Measurements from ENCODE around the gene HAT1. TPM values are rescaled to one million over a fixed set of nuclear protein-coding genes. Genes with fewer than 3 reads are reported as not detected.
A peak's percentile ranks its signal among the peaks of the same experiment; 100 is the strongest.

The HAT1 gene
- total and polyA plus RNA-seq, 2 of the 4 experiments (the other 2 are of a cell fraction), result 24.4 to 42.1 TPM

- H3K56ac ChIP-seq (ENCODE audit: extremely low read depth, insufficient read depth, low read length), result no peak overlapping the region
- no peak overlapping the region for H2BK120ac ChIP-seq (ENCODE audit: low read depth, low read length)
- peak overlapping the region; percentile 34 for H2BK5ac ChIP-seq (ENCODE audit: low read depth, low read length, poor library complexity, severe bottlenecking)
- ChIA-PET CTCF (no interaction called here), POLR2A (ENCODE audit: unreplicated experiment) (no interaction called here)
- in situ Hi-C loops (cut with MboI; ENCODE audit: low sequenced_read_pairs), result no loop called here
- dilution Hi-C loops (cut with HindIII; ENCODE audit: low sequenced_read_pairs, unreplicated experiment), result no loop called here
- no peaks in the 10 kb centered on the region for H3K9me3 ChIP-seq (ENCODE audit: control insufficient read depth, insufficient read depth, low read length)
- H3K4ac ChIP-seq (ENCODE audit: low read depth, low read length), result no peak overlapping the region
- ATAC-seq (ENCODE audit: low read depth) (peak; percentile 86), DNase-seq (peak; percentile 73)
- intact Hi-C loops (cut with micrococcal nuclease), result no loop called here
- no peak overlapping the region for H3K9ac ChIP-seq (ENCODE audit: low read depth, low read length)
- H3K4me2 ChIP-seq (ENCODE audit: low read depth, low read length), result peak overlapping the region; percentile 17; the same call in 1 of the 2 replicates
- peak overlapping the region; percentile 6; the same call in 1 of the 2 replicates for H3K23ac ChIP-seq (ENCODE audit: low read depth, low read length)
- H4K8ac ChIP-seq (ENCODE audit: low read depth in 2 of 2, low read length in 2 of 2), result no peak overlapping the region
- H3K27ac ChIP-seq (ENCODE audit: insufficient read depth, low read length), result no peak overlapping the region; the same call in 1 of the 2 replicates
- H2BK20ac ChIP-seq (ENCODE audit: low read depth, low read length), result no peak overlapping the region
- no peaks in the 10 kb centered on the region for H3K27me3 ChIP-seq (ENCODE audit: control insufficient read depth, insufficient read depth, low read length)
- 0 out of 2 replicates have a peak overlapping the region, but pooled peaks have one; percentile 10 for H3K14ac ChIP-seq (replicated peaks; ENCODE audit: low read depth, low read length)
- peaks cover 7 to 13% of the 10 kb centered on the region in 2 experiments; a peak in 3 of 4 replicates for H3K79me1 ChIP-seq (ENCODE audit: low read depth in 1 of 2, low read length in 2 of 2)
- H2AK9ac ChIP-seq (replicated peaks; ENCODE audit: low read depth, low read length, poor library complexity), result no peak overlapping the region
- no peak overlapping the region for H2BK15ac ChIP-seq (ENCODE audit: low read depth, low read length)
- WGBS, 2 experiments (ENCODE audit: extremely low coverage in 2 of 2, insufficient read length in 1 of 2), result no CpG with 5 or more reads among the region's 2 CpGs
- H2AK5ac ChIP-seq (ENCODE audit: low read depth, low read length), result no peak overlapping the region
- no peak overlapping the region for H3K18ac ChIP-seq (ENCODE audit: low read depth, low read length)
- peaks cover 1% of the 10 kb centered on the region; the same call in 1 of the 2 replicates for H3K36me3 ChIP-seq (ENCODE audit: control insufficient read depth, insufficient read depth, low read length)
- no peak for TF ChIP-seq MAFK (IDR thresholded peaks at IDR 0.05; ENCODE audit: low read depth, low read length)
- 0 out of 2 replicates have a peak, but pooled peaks have one; percentile 19 for TF ChIP-seq MXI1 (IDR thresholded peaks at IDR 0.05; ENCODE audit: borderline replicate concordance, low read depth, low read length)
- BruUV-seq (replicated peaks), result no TSS peak
- H2AFZ ChIP-seq (replicated peaks; ENCODE audit: low read length, poor library complexity), result no peak overlapping the region
- peaks cover 2% of the 10 kb centered on the region; the same call in 1 of the 2 replicates for H3K4me1 ChIP-seq (ENCODE audit: control insufficient read depth, insufficient read depth, low read length)
- H4K20me1 ChIP-seq (ENCODE audit: insufficient read depth, low read length), result peaks cover 3% of the 10 kb centered on the region; the same call in 1 of the 2 replicates
- no peak overlapping the region for H3K4me3 ChIP-seq (ENCODE audit: insufficient read depth, low read depth, low read length)
- no peak overlapping the region for H4K5ac ChIP-seq (ENCODE audit: low read depth, low read length)
- H3K9me1 ChIP-seq (ENCODE audit: insufficient read depth, low read length), result peaks cover 4% of the 10 kb centered on the region
- H4K91ac ChIP-seq (ENCODE audit: insufficient read depth, low read depth, low read length), result no peak overlapping the region
Observed at GRCh38 chr2:171878481-171878993, 43.7 kb upstream of the HAT1 start.

Measured in IMR-90 (cell line).